ENCODE data around the gene SMIM8.
"Not testable (repeated sequence)": the region's sequence is repeated elsewhere in the genome, so short reads cannot be mapped to it uniquely, and the experiment has no call there.

SMIM8 gene

GRCh38 chr6:87322304-87323212 is at the start of gene SMIM8:
Gene SMIM8 (plus strand): TSS chr6:87322588. CDS start chr6:87337032, 14,444 bp downstream.
- DNase-seq (ENCODE audit: low read depth, low spot score), result peak; percentile 92

GRCh38 chr6:87274660-87275274 is 47.6 kb upstream of the SMIM8 start:
- no peak for DNase-seq (ENCODE audit: low read depth, low spot score)

- no peak for DNase-seq (ENCODE audit: low read depth, low spot score)
These were observed 45.8 kb upstream of the SMIM8 start for GRCh38 chr6:87276624-87277023.

GRCh38 chr6:87277123-87277522 is 45.3 kb upstream of the SMIM8 start:
- no peak for DNase-seq (ENCODE audit: low read depth, low spot score)

- no peak for DNase-seq (ENCODE audit: low read depth, low spot score)
These were observed 43.2 kb upstream of the SMIM8 start for GRCh38 chr6:87279196-87279595.

- DNase-seq (ENCODE audit: low read depth, low spot score), result no peak
These were observed 41.0 kb upstream of the SMIM8 start for GRCh38 chr6:87281426-87281825.

GRCh38 chr6:87282743-87283142 is 39.6 kb upstream of the SMIM8 start:
- no peak for DNase-seq (ENCODE audit: low read depth, low spot score)

- no peak for DNase-seq (ENCODE audit: low read depth, low spot score)
These were observed 38.9 kb upstream of the SMIM8 start for GRCh38 chr6:87283461-87283860.

- no peak for DNase-seq (ENCODE audit: low read depth, low spot score)
These were observed 35.1 kb upstream of the SMIM8 start for GRCh38 chr6:87287251-87287650.

GRCh38 chr6:87289571-87289970 is 32.8 kb upstream of the SMIM8 start:
- no peak for DNase-seq (ENCODE audit: low read depth, low spot score)

- no peak for DNase-seq (ENCODE audit: low read depth, low spot score)
These were observed 30.5 kb upstream of the SMIM8 start for GRCh38 chr6:87291883-87292282.

- DNase-seq (ENCODE audit: low read depth, low spot score), result peak; percentile 49
These were observed 28.9 kb upstream of the SMIM8 start for GRCh38 chr6:87293526-87293925.

- DNase-seq (ENCODE audit: low read depth, low spot score), result no peak
These were observed 25.3 kb upstream of the SMIM8 start for GRCh38 chr6:87297119-87297518.

- not testable (repeated sequence) for DNase-seq (ENCODE audit: low read depth, low spot score)
These were observed 21.1 kb upstream of the SMIM8 start for GRCh38 chr6:87301277-87301676.

GRCh38 chr6:87308970-87309369 is 13.4 kb upstream of the SMIM8 start:
- no peak for DNase-seq (ENCODE audit: low read depth, low spot score)

GRCh38 chr6:87312860-87313259 is 9.5 kb upstream of the SMIM8 start:
- no peak for DNase-seq (ENCODE audit: low read depth, low spot score)

- no peak for DNase-seq (ENCODE audit: low read depth, low spot score)
These were observed 7.3 kb upstream of the SMIM8 start for GRCh38 chr6:87315071-87315470.

- no peak for DNase-seq (ENCODE audit: low read depth, low spot score)
These were observed 3.0 kb upstream of the SMIM8 start for GRCh38 chr6:87319271-87319987.

GRCh38 chr6:87323880-87324279 is 1.5 kb downstream of the SMIM8 start:
- not testable (repeated sequence) for DNase-seq (ENCODE audit: low read depth, low spot score)

GRCh38 chr6:87330961-87331360 is 8.6 kb downstream of the SMIM8 start:
- no peak for DNase-seq (ENCODE audit: low read depth, low spot score)

GRCh38 chr6:87333033-87333432 is 10.6 kb downstream of the SMIM8 start:
- no peak for DNase-seq (ENCODE audit: low read depth, low spot score)

- no peak for DNase-seq (ENCODE audit: low read depth, low spot score)
These were observed 11.3 kb downstream of the SMIM8 start for GRCh38 chr6:87333591-87334181.

All from ELF-1 (cell line).